ENCODE measurements around the gene FNTB.

Gene FNTB

DNA sequence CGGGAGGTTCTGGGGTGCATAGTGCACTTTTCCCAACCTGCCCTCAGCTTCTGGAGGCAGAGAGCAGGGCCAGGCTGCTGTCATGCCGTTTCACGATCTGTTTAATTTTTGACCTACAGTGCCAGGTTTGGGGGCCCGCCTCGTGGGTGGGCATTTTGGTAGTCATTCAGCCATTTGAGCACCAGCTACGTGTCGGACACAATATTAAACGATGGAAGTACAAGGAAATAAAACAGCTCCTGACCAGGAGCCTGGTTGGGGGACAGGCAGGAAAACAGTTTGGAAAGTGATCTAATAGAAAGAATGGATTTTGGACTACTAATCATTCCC, 708 bp downstream of the FNTB start:
- Histone ChIP-seq H3K9me2 (replicated peaks; ENCODE audit: control insufficient read depth, low read length) (no peaks in the 10 kb centered on the region), H3K4me2 (ENCODE audit: low read length) (peak overlapping the region; percentile 92), H3K4me3 (ENCODE audit: low read length) (peak overlapping the region; percentile 93), H3K36me3 (ENCODE audit: control insufficient read depth, low read length) (peaks cover 3% of the 10 kb centered on the region), H3K27ac (ENCODE audit: low read depth, low read length) (peak overlapping the region; percentile 54), H3K9me3 (ENCODE audit: control insufficient read depth, insufficient read depth, low read length) (no peaks in the 10 kb centered on the region), H3K27me3 (ENCODE audit: control insufficient read depth, low read length) (peaks cover 29% of the 10 kb centered on the region), H3F3A (ENCODE audit: control insufficient read depth, insufficient read depth) (0 out of 2 replicates have a peak, but pooled peaks cover 4% of the 10 kb centered on the region), H3K4me1 (ENCODE audit: control insufficient read depth, low read length) (peaks cover 45% of the 10 kb centered on the region), H3K79me2 (ENCODE audit: control insufficient read depth, low read length) (peaks cover 40% of the 10 kb centered on the region), H4K20me1 (ENCODE audit: control insufficient read depth, insufficient read depth, low read depth, low read length) (no peaks in the 10 kb centered on the region)
- TF ChIP-seq, protein P1, sequence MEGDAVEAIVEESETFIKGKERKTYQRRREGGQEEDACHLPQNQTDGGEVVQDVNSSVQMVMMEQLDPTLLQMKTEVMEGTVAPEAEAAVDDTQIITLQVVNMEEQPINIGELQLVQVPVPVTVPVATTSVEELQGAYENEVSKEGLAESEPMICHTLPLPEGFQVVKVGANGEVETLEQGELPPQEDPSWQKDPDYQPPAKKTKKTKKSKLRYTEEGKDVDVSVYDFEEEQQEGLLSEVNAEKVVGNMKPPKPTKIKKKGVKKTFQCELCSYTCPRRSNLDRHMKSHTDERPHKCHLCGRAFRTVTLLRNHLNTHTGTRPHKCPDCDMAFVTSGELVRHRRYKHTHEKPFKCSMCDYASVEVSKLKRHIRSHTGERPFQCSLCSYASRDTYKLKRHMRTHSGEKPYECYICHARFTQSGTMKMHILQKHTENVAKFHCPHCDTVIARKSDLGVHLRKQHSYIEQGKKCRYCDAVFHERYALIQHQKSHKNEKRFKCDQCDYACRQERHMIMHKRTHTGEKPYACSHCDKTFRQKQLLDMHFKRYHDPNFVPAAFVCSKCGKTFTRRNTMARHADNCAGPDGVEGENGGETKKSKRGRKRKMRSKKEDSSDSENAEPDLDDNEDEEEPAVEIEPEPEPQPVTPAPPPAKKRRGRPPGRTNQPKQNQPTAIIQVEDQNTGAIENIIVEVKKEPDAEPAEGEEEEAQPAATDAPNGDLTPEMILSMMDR (IDR thresholded peaks at IDR 0.05; ENCODE audit: low read depth, low read length, poor library complexity, severe bottlenecking): no peak

DNA sequence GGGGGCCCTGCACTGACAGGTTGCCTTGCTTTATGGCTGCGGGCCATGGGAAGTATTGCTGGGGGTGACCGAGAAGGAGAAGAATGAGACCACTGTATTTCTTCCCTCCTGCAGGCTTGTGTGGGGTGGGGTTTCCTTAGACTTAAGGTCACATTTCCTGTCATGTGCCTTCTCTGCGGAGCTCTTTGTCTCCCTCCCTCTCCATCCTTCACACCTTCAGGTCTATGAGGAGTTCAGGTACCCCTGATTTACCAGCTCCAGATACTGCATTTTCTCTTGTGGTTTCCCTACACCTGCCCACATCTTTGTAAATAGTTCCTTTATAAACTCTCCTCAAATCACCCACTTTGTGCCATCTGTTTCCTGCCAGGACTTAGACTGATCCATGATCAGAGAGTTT, 3.6 kb downstream of the FNTB start:
- peaks cover 46% of the 10 kb centered on the region for H3K4me1 ChIP-seq (ENCODE audit: control insufficient read depth, low read length)

DNA sequence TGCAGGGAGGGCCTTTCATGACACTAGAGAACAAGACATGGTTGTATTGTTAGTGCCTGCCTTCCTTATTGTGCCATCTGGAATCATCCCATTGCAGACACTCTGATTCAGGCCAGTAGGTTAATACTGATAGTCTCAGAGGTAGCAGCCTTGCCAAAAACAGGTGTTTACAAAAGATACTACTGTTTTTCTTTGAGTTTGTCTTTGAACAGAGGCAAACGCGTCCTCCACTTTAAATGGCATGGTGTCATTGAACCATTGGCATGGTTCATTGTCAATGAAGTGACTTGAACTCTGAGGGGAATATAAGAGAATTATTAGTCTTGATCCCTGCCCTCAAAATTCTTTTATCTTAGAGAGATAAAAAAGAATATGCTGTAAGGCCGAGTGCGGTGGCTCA, 4.2 kb downstream of the FNTB start:
- Histone ChIP-seq H3K9me2 (replicated peaks; ENCODE audit: control insufficient read depth, low read length) (no peaks in the 10 kb centered on the region), H3K4me1 (ENCODE audit: control insufficient read depth, low read length) (peaks cover 45% of the 10 kb centered on the region), H4K20me1 (ENCODE audit: control insufficient read depth, insufficient read depth, low read depth, low read length) (no peaks in the 10 kb centered on the region), H3K9me3 (ENCODE audit: control insufficient read depth, insufficient read depth, low read length) (no peaks in the 10 kb centered on the region), H3K79me2 (ENCODE audit: control insufficient read depth, low read length) (peaks cover 46% of the 10 kb centered on the region), H3K4me3 (ENCODE audit: low read length) (no peak overlapping the region), H3K36me3 (ENCODE audit: control insufficient read depth, low read length) (peaks cover 6% of the 10 kb centered on the region), H3K4me2 (ENCODE audit: low read length) (no peak overlapping the region), H3K27me3 (ENCODE audit: control insufficient read depth, low read length) (peaks cover 5% of the 10 kb centered on the region), H3K27ac (ENCODE audit: low read depth, low read length) (no peak overlapping the region), H3F3A (ENCODE audit: control insufficient read depth, insufficient read depth) (0 out of 2 replicates have a peak, but pooled peaks cover 4% of the 10 kb centered on the region)
- no peak for TF ChIP-seq EZH2phosphoT487 (IDR thresholded peaks at IDR 0.05; ENCODE audit: borderline replicate concordance, low read length)

More for the DNA sequence above, 3.6 kb downstream of the FNTB start:
- H3K4me2 ChIP-seq (ENCODE audit: low read length): no peak overlapping the region
- TF ChIP-seq EZH2phosphoT487 (IDR thresholded peaks at IDR 0.05; ENCODE audit: borderline replicate concordance, low read length): no peak
- TF ChIP-seq, protein P1 (IDR thresholded peaks at IDR 0.05; ENCODE audit: low read depth, low read length, poor library complexity, severe bottlenecking): no peak
- H3K36me3 ChIP-seq (ENCODE audit: control insufficient read depth, low read length): peaks cover 6% of the 10 kb centered on the region
- peaks cover 9% of the 10 kb centered on the region for H3K27me3 ChIP-seq (ENCODE audit: control insufficient read depth, low read length)
- peaks cover 46% of the 10 kb centered on the region for H3K79me2 ChIP-seq (ENCODE audit: control insufficient read depth, low read length)
- no peak overlapping the region for H3K27ac ChIP-seq (ENCODE audit: low read depth, low read length)
- H3K9me2 ChIP-seq (replicated peaks; ENCODE audit: control insufficient read depth, low read length): no peaks in the 10 kb centered on the region
- no peak overlapping the region for H3K4me3 ChIP-seq (ENCODE audit: low read length)
- no peaks in the 10 kb centered on the region for H4K20me1 ChIP-seq (ENCODE audit: control insufficient read depth, insufficient read depth, low read depth, low read length)
- no peaks in the 10 kb centered on the region for H3K9me3 ChIP-seq (ENCODE audit: control insufficient read depth, insufficient read depth, low read length)
- 0 out of 2 replicates have a peak, but pooled peaks cover 4% of the 10 kb centered on the region for H3F3A ChIP-seq (ENCODE audit: control insufficient read depth, insufficient read depth)

DNA sequence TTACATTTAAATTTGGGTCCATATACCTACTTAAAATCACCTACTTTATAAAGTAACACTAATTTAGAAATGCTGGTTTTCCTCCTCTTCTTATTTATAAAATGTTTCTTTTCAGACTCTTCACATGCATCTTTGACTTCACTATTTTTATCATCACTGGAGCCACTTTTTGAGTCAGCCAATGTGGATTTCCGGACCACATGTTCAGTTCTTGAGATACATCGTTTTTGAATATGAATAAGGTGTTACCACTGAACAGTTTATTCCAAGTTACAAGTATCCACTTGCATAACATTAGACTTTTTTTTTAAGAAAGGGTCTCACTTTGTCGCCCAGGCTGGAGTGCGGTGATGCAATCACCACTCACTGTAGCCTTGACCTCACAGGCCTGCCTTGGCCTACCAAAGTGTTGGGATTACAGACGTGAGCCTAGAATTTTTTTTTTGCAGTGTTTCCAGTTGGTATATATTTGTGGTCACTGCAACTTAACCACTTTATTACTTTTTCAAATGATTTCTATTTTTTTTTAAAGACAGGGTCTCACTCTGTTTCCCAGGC, 5.7 kb downstream of the FNTB start:
- TF ChIP-seq, protein P1 (IDR thresholded peaks at IDR 0.05; ENCODE audit: low read depth, low read length, poor library complexity, severe bottlenecking): no peak
- no peak for TF ChIP-seq EZH2phosphoT487 (IDR thresholded peaks at IDR 0.05; ENCODE audit: borderline replicate concordance, low read length)
- Histone ChIP-seq H3K27me3 (ENCODE audit: control insufficient read depth, low read length) (no peaks in the 10 kb centered on the region), H3K9me3 (ENCODE audit: control insufficient read depth, insufficient read depth, low read length) (no peaks in the 10 kb centered on the region), H3K4me3 (ENCODE audit: low read length) (no peak overlapping the region), H3K9me2 (replicated peaks; ENCODE audit: control insufficient read depth, low read length) (no peaks in the 10 kb centered on the region), H4K20me1 (ENCODE audit: control insufficient read depth, insufficient read depth, low read depth, low read length) (no peaks in the 10 kb centered on the region), H3K27ac (ENCODE audit: low read depth, low read length) (no peak overlapping the region), H3K4me1 (ENCODE audit: control insufficient read depth, low read length) (peaks cover 39% of the 10 kb centered on the region), H3K36me3 (ENCODE audit: control insufficient read depth, low read length) (peaks cover 6% of the 10 kb centered on the region), H3K4me2 (ENCODE audit: low read length) (no peak overlapping the region), H3F3A (ENCODE audit: control insufficient read depth, insufficient read depth) (no peaks in the 10 kb centered on the region), H3K79me2 (ENCODE audit: control insufficient read depth, low read length) (peaks cover 45% of the 10 kb centered on the region)
